Left lobe of liver (tissue), 2 donors: ENCODE data around the gene HOXA9. TPM values are rescaled to one million over a fixed set of nuclear protein-coding genes. Genes with fewer than 3 reads are reported as not detected.
A peak's percentile ranks its signal among the peaks of the same experiment; 100 is the strongest.

Experiments used
- ATAC-seq: fragments of 200-7000 bp; cut with Tn5 transposase; one replicate; pipeline ENCODE4 v1.9.1; 2020; ENCODE audit warnings: mild to moderate bottlenecking, moderate library complexity
- DNase-seq: peaks from one replicate; pipeline ENCODE4 v3.0.0-alpha.2; 2020; ENCODE audit warnings: low spot score
- total RNA-seq: library from RNA; stranded (reverse); gene quantifications from one replicate; pipeline ENCODE4 v1.2.1, GENCODE V29; 2021
- donor health status: DM: no; HTN: no; CAD: no; lungs with moderate emphysema.
- donor health status: DM: no; HTN: yes; CAD: no.

HOXA9 gene
- total RNA-seq, 1 donor from 2014 or later = not detected

DNA sequence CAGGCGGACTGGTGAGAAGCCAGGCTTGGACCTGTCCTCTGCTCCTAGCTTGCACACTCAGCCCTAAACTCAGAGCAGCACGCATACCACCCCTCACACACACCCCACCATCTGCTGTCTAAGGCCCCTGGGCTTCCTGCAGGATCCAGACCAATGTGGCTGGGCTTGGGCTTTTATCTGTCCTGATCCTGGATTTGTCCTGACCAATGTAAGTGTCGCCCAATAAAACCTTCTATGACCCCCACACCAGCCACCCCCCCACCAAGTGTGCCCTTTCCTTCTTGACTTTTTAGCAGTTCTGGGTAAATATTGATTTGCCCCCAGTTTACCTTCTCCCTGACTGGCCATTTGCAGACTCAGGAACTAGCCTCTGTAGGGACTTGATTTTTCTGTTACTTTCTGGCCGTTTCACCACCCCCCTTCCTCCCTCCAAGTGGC lies 36.3 kb upstream of the HOXA9 start:
- peak; percentile 38 for DNase-seq
- peak; percentile 29 for ATAC-seq

DNA sequence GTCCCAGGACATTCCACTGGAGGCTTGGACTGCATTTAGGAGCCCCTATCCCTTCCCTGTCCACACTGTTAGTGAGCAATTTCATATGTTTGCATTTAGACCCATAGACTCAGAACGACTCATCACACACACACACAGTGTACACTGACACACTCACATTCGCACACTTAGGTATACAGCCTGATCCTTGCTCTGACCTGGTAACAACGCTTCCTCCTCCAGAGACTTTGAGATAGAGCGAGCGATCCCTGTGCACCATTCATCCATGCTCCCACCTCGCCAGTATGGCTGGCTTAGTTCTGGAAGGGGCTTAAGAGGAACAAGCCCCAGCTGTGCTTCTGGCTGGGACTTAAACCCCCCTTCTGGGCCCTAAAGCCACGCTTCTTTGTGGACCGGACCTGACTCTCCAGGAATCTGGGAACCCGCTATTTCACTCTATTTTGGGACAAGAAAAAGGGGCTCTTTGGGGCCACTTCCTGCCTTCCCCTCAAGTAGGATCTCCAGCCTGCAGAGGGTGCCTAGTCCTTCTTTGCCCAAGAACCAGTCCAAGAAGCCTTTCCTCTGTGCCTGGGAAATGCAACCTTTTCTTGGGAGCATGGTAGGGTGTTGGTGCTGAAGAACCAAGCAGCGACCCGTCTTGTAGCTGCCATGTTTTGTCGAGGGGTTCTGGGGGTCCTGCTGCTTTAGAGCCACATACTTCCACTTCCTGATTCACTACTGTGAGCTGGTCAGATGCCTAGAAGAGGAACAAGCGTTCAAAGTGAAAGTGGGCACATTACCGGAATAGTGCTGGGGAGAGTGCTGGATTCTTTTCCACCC lies 35.6 kb upstream of the HOXA9 start:
- DNase-seq (peak; percentile 30), ATAC-seq (peak; percentile 50)

DNA sequence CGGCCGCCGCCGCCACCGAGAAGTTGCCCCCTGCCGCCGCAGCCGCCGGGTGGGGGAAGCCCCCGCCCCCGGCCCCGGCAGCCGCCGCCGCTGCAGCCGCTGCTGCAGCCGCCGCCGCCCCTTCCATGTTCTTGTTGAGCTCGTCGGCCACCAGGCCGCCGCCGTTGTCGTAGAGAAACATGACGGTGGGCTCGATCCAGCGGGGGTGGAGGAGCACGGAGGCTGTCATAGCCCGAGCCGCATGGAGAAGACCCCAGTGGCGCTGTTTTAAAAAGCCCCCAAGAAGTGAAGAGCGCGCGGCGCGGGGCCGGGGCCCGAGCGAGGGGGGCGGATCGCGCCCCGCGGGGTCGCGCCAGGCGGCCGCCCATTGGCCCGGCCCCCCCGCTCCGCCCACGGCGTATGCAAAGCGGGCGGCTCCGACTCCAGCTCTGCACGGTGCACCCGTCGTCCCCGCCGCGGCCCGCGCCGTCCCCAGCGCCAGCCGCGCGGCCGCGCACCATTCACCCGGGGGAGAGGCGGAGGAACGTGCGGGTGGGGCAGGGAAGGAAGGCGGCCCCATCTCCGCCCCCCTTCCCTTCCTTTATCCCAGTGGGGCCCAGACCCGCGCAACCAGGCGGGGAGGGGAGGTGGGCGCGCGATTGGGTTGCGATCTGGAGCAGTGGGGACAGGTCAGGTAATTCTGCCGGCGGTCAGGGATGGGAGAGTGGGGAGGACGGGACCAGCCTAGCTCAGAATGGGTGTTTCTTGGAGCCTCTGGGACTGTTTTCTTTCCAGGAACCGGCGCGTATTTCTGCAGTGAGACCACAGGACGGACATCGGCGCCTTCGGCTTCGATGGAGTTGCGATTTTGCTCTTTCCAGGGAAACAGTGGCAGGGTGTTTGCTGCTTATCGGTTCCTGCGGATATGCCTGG lies 34.8 kb upstream of the HOXA9 start, which contains the start of gene HOXA13:
TSS of gene HOXA13 (minus strand) at position 243 of the 912 bp plus-strand sequence. CDS start at position 229, 14 bp downstream.
- DNase-seq (peak; percentile 36), ATAC-seq (peak; percentile 50)

DNA sequence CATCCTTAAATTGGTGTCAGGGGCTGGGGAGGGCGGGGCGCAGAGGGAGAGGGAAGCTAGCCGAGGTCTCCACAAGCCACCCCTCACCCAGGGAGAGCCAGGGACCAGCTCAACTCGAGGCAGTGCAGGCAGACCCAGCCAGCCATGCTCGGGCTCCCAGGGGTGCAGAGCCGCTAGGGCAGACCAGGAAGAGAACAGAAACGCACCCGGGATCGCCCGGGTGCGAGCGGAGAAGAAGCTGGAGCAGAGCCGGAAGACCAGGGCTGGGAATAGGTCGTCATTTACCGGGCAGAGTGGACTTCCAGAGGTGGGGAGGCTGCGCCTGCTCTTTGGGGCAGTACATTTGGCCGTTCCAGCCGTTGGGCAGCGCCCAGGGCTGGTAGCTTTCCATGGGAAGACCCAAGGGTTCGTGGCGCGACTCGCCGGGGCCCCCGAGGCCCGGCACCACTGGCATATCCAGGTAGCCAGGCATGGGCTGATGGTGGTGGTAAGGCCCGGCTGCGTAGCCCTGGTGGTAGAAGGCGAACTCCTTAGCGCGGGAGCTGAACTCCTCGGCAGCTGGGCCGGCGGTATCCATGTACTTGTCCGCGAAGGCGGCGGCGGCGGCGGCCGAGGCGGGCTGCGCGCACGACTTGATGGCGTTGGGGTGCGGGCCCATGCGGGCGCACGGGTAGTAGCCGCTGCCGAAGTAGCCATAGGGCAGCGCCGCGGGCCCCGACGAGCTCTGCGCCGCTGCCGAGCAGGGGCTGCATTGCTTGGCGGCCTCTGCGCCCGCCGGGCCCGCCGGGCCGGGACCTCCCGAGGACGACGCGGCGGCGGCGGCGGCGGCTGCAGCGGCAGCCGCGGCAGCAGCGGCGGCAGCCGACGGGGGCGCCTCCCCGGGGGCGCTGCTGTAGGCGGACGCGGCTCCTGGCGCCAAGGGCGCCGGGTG lies 33.8 kb upstream of the HOXA9 start:
- peak; percentile 38 for DNase-seq
- ATAC-seq = no peak

DNA sequence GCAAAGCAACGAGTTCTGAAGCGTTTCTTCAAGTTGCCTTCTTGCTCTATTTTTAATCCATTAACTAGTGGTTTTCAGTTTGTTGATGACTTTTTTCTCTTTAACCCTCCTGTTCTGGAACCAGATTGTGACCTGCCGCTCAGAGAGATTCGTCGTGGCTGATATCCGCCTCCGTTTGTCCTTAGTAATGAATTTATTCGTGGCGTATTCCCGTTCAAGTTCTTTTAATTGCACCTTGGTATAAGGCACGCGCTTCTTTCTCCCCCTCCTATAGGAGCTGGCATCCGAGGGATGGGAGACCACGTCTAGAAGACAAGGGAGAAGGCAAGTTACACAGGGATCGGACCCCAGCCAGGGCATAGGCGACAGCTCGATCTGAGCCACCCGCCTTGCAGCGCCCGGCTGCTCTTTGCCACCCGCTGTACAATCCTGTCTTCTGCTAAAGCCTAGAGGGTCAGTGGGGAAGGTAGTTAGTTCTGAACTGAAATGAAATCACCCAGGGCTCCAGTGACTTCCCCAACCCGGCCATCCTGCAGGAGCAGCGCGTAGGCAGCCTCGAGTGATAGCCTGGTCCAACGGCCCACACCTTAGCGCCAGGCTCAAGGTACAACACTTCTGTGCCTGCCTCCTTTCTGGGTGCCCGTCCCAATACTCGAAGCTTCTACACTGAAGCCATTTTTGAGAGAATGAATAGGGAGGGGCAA lies 33.0 kb upstream of the HOXA9 start:
- no peak for ATAC-seq
- DNase-seq = peak; percentile 37

DNA sequence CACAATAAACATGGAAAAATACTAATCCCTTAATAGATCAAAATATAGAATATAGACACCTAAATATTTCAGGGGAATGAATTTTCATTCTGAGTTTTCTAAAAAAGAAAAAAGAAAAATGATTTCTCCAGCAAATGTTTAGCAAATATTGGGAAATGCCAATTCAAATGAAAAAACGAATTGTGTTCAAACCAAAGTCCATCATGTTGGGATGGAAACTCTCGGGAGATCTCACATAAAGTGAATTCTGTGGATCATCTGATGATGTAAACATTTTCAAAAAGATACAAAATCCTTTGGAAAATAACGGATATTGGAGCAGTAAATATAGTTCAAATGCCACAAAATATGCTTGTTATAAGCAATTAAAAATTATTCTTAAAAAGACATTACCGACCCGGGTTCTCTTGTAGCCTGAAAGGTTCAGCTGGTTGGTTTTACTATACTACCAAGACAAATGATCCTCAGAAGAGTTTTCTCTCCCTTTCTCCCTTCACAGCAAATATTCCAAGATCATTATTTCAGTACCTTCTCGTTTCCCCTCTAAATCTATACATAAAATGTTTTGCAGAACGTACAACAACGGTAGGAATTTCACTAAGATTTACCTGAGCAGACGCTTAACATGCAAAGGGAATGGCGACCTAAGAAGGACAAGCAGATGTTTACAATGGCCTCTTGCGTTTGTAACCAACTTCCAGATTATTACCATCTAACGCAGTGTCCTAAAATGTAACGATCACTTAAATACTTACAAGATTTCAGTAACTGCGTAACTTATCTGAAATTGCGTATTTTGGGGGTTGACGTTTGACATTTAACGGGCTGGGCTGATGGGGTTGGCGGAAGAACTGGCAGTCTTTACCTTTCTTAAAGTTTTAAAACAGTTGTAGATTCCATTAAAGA lies 32.1 kb upstream of the HOXA9 start:
- no peak for ATAC-seq
- no peak for DNase-seq

DNA sequence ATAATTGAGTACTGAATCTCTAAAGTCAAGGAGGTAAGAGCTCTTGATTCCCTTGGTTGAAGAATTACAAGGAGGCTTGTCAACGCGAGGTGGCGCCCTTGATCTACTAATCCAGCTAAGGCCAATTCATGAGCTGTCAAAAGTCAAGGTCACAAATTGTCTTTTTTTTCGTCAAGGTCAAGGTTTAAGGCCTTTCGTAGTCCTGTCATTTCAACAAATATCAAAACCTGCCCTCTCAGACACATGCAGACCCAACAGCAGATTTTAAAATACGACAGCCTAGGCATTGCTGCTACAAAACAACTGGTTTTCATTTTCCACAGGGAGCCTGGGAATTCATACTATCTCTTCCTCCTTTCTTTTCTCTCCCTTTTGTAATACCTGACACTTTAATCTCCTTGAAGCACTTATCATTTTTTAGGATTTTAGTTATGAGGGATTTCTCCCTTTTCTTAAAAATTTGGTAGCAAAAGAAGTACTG lies 31.0 kb upstream of the HOXA9 start:
- ATAC-seq = peak; percentile 78
- DNase-seq = peak; percentile 78

DNA sequence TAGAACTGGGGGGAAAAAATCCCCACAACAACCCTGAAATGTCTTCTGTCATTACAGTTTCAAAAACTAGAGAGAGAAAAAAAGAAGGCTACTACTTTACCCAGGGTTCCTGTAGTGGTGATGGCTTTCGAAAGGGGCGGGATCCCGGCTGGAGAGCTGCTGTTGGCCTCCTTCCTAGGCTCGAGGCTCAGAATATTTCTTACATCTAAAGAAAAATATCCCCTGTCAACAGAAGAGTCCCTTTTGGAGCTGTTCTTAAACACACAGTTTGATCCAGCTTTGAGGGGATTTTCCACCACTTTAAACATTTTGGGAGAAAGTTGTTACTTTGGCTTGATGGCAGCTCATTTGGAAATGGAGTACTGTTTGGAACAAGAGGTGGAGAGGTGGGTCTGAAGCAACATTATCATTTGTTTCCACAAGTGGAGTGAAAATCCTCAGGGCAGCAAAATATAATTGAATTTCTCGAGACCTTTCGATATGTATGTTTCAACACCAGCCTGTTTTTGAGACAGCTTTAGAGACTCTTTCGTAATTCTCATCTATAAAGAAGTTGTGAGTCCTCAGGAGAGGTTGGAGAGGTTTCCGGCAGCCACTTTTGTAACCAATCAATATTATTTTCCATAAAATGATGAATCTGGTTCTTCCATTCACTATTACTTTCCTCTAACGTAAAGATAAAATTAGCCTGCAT lies 29.5 kb upstream of the HOXA9 start:
- DNase-seq (no peak), ATAC-seq (no peak)

DNA sequence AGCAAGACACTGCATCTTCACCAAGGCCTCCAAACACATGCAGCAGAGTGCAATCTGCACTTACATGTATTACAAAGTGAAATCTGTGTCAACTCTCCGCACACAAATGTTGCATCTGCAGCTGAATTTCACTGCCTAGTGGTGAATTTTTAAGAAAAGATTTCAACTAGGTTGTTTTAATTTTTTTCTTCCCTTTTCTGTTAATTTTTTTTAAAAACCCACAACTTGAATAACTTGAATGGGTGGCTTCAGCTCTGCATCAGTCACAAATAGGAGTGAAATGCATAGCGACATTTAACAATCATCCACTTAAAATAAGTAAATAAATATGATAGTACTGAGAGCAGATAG lies 28.6 kb upstream of the HOXA9 start:
- ATAC-seq (no peak), DNase-seq (no peak)

DNA sequence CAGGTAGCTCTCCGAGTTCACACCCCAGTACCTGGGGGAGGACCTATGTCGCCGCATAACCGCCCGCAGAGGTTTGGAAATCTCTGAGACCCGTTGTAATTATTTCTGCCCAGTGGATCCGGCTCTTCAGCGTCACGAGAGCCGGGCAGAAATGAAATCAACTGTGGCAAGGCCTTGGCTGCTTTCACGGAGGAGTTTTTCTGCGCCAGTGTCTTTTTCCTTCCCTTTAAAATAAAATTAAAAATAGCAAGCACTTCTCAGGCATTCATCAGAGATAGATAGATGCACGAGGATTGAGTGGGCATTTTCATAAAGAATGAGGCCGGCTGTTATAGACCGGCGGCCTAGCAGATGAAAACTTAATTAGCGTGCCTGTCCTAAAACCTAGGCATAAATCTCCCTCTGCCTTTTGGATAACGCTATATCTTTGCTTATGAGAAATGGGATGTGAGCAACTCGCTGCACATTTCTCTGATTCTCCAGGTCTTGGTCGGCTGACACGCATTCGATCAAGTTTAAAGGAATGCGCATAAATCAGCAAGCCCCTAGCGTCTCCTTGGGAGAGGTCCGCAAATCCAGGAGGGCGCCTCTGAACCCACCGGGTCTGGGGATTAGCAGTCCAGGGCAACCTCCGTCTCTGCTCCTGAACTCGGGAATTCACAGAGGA lies 28.1 kb upstream of the HOXA9 start:
- ATAC-seq (no peak), DNase-seq (no peak)

DNA sequence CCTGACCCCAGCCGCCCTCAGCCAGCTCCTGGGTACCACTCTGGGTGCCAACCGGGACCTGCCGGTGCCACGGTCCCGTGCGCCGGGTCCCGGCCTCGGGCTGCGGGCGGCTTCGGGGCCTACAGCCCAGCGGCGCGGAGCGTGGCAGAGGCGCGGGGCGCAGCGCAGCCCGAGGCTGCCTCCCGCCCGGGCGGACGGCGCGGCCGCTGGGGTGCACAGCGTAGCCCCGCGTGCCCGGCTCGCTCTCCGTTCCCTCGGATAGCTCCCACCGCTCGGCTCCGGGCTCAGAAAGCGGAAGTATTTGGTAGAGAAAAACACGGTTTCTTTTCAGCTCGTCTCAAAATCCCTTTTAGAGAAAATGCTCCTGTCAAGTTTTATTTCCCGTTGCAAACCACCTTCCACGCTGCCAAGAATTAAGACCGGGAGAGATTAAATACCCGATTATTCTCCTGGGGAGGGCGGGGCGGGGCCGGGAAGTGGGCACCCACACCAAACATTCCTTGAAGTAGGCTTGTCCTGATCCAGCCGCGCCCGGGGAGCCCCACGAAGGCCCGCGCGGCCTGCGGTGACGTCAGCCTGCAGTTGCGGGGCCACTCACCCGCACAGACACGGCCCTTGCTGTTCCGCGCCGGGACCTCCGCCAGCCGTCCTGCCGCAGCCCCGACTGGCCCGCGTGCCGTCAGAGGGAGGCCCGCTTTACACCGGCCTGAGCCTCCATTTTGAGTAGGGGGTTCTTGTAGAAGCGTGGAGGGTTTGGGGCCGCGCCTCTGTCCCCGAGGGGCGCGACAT lies 27.4 kb upstream of the HOXA9 start:
- DNase-seq = no peak
- ATAC-seq = peak; percentile 43

DNA sequence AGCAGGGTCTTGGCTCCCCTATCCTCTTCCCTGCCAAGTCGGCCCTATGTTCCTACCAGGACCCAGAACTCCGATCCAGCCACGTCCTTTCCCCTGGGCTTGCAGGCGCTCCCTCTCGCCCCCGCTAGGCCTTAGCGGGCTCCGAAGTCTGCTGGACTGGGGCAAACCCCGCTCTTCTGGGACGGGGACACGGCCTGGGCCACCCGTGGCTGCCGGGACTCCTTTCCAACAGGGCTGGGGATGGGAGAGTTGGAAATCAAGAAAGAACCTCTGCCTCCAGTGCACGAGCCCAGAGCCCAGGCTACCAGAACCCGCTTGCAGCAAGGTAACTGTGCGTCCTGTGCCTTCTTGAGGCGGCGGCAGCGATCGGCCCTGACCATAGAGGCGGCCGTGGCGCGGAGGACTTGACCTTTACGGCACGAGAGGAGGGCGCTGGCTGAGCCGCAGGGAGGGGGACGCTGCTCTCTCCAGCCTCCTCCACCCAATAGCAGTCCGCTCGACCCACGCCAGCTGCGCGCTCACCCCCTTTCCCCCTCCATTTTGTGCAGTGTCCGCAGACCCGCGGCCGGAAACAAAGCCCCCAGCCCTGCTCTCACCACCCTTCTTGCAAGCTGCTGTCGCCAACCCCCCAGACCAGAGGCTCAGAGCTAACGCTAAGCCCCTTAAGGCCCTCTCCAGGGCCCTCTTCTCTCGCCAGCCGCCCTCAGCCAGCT lies 26.7 kb upstream of the HOXA9 start:
- no peak for DNase-seq
- ATAC-seq = peak; percentile 16

DNA sequence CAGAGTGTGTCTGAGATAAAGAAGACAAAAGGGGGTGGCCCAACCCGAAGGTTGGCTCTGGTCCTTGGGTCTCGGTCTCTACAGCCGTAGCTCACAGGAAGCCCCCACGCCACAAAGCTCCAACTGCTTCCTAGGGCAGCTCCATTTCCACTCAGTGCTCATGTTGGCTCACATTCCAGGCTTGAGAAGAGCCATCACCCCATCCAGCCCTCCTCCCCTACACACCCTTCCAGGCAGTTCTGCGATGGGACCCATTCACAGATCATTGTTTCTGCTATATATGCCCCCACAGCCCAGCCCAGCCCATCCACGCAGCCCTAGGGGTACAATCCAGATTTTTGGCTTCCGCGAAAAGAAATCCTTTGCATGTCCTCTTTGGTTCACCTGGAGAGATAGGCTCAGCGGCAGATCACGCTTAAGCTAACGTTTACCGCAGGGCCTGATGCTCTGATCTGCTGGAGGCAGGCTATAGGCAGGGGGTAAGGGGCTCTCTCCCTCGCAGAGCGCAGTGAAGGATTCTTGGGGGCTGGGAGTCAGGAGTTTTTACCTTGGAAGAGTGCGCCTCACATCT lies 25.9 kb upstream of the HOXA9 start:
- ATAC-seq (no peak), DNase-seq (no peak)

DNA sequence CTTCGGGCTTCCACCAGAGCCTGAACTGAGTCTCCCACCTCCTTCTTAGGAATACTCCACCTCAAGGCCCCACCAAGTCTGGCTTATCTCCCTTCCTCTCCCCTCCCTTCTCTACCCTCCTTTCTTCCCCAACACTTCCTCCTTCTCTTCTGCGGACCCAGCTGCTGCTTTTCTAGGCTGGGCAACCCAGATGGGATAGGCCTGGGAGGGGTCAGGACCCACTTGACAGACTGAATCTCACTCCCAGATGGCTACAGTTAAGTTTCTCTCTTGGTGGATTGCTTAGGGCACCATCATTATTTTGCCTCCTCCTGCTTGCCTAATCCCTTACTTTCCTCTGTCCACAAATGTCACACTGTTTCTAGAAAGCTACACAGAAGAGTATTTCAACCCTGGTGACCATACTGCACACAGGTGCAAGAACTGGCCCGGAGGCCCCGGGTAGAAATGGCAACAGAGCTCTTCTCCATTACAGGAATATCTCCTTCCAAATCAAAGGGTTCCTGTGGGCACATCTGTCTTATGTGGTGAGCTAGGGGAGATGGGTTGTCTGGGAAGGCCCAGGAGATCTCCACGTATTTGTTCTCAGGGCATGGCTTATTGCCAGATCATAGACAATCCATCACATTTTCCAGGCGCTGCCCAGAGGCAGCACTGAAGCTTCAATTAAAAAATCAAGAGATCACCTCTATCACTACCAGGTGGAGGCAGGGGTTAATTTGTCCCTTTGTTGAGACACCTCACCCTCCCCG lies 24.8 kb upstream of the HOXA9 start:
- no peak for DNase-seq
- no peak for ATAC-seq

DNA sequence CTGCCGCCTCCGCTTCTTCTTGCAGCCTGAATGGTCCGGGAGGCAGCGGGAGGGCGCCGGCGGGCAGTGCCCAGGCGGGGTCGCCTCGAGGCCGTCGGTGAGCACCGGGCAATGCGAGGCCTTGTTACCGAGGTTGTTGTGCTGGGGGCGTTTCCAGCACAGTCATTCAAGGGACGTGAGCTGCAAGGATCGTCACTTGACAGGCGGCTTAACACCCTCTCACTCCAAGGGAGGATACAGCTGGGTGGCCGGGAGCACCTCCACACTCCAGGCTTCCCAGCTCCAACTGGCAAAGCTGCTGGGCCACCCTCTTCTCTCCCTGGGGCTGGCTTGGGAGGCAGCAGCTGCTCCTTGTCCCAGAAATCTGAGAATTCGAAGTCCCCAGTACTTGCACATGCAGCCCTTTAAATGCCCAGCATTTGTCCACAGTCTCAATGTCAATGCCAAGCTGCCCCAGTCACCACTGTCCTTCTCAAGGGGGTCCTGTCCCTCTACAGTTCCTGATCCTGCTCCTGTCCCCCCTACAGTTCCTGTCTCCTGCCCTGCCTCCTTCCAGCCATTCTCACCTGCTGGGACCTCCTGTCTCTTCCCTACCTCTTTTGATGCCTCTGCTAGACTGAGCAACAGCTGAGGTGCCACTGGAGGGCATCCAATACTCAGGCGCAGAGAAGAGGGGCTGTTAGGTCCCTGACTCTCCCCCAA lies 24.1 kb upstream of the HOXA9 start:
- ATAC-seq = no peak
- DNase-seq = no peak
